Activated CD4-positive, alpha-beta T cell treated with anti-CD3 and anti-CD28 coated beads, Interleukin-2, amount 50 U/mL, for 1 hour (primary cell): ENCODE measurements around the gene COTL1.
A peak's percentile ranks its signal among the peaks of the same experiment; 100 is the strongest.

ENCODE experiments used
- DNase-seq: peaks from one replicate; pipeline ENCODE4 v3.0.0-alpha.2; 2020

Gene COTL1

DNA sequence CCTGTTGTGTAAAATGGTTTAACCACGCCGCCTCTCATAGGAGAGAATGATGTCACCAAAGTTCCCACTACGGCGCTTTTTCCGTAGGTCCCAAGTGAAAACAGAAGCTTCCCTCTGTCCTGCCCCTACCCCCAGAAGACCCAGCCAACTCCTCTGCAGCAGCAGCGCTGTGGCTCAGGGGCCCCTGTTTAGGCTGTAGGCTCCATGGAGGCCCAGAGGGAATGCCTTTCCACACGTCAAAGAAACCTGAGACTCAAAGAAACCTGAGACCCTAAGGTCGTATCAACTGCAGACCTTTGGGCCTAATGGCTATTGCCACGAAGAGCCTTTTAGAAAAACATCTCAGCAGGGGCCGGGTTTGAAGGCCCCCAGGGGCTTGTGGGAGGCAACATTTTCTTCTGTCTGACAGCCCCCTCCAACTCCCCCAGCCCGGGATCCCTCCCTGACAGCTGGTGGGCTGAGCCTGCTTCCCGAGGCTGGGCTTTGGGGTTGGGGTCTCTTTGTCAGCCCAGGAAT lies 70.3 kb downstream of the COTL1 start:
- no peak for DNase-seq

- DNase-seq: no peak
Measured at GRCh38 chr16:84546669-84547545, 71.0 kb downstream of the COTL1 start.

DNA sequence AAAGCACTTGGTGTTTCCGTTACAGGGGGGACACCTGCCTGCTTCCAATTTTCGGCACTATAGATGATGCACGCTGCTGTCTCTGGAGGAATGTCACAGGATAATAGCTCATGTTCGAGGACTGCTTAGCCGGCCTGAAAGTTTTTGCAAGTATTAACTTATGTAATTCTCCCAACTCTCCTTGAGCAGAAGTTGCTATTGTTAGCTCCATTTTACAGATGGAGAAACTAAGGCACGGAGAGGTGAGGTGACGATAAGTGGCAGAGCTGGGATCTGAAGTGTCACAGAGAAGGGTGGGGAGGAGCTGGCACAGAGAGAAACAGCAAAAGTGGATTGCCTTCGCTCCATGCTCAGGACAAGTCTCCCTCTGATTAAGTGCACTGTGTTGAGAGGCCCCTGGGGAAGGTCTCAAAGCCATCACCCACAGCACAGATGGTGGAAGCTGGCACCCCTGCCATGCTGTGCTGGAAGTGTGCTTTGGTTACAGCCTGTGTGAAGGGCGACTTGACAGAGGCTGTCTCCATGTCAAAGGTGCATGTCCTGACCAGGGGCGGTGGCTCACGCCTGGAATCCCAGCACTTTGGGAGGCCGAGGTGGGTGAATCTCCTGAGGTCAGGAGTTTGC lies 72.7 kb downstream of the COTL1 start:
- no peak for DNase-seq

- peak; percentile 19 for DNase-seq
Measured at GRCh38 chr16:84544031-84544773, 73.7 kb downstream of the COTL1 start.

- DNase-seq: no peak
Measured at GRCh38 chr16:84543253-84543652, 74.6 kb downstream of the COTL1 start.

- DNase-seq: no peak
Measured at GRCh38 chr16:84541999-84542817, 75.7 kb downstream of the COTL1 start.

- DNase-seq: no peak
Measured at GRCh38 chr16:84540194-84540593, 77.7 kb downstream of the COTL1 start.

DNA sequence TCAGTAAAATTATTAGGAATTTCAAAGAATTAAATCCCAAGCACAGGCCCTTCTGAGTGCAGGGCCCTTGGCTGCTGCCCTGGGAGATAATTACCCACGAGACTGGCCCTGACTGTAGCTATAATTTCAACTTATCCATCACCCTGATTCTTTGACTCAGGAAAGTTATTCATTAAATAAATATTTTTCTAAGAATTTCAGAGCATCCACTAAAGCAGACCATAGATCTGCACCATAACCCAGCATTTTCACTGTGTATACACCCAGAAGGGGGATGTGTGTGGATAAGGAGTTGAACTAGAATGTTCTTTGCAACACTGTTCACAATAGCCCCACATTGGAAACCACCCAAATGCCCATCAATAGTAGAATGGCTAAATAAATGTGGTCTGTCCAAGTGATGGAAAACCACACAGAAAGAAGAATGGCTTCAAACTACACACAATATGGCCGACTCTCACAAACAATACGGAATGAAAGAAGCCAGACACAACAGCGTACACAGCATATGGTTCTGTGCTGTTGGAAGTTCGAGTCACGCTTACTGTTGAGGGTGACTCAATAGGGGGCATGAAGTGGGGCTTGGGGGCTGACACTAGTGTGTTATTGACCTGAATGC lies 79.5 kb downstream of the COTL1 start:
- no peak for DNase-seq

- no peak for DNase-seq
Measured at GRCh38 chr16:84537491-84538151, 80.3 kb downstream of the COTL1 start.

GRCh38 chr16:84535851-84536250 lies 82.0 kb downstream of the COTL1 start:
- no peak for DNase-seq

GRCh38 chr16:84535408-84535807 lies 82.5 kb downstream of the COTL1 start:
- DNase-seq: no peak

DNA sequence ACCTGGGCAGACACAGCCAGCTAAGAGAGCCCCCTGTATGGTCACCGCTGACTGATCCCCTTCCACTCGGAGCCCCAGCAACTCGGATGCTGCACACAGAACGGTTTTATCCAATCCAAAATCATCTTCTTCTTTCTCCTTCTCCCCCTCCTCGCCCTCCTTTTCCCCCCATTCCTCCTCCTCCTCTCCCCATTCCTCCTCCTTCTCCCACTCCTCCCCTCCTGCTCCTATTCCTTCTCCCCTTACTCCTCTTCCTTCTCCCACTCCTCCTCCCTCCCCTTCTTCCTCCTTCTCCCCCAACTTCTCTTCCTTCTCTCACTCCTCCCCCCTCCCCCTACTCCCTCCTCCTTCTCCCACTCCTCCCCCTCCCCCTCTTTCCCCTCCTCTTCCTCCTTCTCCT lies 83.1 kb downstream of the COTL1 start:
- no peak for DNase-seq

DNA sequence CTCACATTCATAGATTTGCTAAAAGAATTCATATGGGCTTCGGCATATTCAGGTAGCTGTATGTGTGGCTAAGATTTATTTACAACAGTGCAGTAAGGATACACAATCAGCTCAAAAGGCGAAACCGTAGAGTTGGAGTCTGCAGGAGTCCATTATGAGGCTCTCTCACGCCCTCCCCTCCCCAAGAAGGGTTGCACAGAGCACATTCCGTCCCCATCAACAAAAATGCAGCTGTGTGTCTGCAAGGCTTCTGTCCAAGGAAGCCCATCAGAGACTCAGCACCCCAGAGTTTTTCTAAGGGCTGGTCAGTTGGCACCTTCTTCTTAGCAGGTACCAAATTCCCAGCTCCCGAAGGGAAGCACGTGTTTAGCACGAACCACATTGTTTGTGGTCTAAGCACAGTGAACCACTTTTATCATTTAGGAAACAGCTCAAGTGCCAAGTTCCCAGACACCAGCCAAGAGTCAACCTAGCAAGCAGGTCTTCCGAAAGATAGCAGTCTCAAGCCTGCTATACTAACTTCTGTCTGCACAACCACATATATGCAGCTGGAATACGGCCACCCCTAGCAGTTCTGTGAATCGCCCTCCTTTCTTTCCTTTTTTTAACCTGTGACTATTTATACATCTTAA lies 84.9 kb downstream of the COTL1 start:
- DNase-seq: no peak

DNA sequence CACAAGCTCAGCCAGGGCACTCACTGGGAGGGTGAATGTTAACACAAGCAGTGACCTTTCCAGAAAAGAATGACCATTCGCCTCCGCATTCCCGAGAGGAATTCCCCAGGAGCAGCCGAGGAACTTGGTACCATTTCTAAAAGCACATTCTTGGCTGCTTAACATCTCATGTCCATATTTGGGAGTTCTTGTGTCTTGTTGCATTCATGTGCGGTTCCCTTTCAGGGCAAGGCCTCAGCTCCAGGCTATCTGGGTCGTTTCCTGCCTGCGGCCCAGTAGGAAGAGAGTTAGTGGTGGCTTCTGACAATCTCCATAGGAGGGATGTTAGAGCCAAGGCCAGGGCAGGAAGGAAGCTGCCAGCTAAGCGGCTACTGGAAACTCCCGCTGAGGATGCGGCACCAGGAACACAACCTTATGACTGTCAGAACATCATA lies 85.6 kb downstream of the COTL1 start:
- DNase-seq: no peak

DNA sequence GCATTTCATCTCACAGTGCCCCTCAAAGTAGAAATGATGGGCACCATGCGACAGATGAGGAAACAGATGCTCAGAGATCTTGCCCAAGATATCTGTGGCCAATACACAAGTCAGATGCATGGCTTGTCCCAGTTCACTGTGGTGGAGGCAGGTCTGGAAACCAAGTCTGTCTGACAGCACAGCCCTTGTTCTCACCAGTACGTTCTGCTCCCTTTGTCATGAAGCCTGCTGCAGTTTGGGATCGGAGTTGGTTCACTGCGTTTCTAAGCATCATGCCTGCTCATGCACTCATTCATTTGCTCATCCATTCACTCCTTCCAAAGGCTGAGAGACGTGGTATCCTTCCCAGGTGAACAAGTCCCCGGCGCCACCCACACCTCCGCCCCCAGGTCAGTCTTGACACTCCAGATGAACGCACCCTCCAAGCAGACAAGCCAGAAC lies 86.2 kb downstream of the COTL1 start:
- no peak for DNase-seq

- no peak for DNase-seq
Measured at GRCh38 chr16:84530590-84530989, 87.3 kb downstream of the COTL1 start.

GRCh38 chr16:84529607-84530006 lies 88.3 kb downstream of the COTL1 start:
- DNase-seq: no peak

DNA sequence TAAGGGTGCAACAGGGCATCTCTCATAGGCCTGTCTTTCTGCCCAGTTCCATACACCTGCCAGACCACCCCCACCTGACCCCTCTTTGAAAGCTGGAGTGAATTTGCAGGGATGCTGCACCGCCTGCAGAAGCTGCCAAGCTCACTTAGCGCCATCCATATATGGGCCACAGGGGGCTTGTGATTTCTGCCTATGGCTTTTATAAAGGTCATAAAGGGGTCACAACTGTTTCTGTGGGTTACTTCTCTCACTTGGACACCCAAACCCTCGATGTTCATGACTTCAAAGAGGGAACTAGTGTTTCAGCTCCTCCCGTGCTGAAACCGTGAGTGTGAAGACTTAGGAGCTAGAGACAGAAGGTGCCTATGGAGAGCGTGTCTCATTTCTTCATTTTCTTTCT lies 89.6 kb downstream of the COTL1 start:
- DNase-seq: no peak

DNA sequence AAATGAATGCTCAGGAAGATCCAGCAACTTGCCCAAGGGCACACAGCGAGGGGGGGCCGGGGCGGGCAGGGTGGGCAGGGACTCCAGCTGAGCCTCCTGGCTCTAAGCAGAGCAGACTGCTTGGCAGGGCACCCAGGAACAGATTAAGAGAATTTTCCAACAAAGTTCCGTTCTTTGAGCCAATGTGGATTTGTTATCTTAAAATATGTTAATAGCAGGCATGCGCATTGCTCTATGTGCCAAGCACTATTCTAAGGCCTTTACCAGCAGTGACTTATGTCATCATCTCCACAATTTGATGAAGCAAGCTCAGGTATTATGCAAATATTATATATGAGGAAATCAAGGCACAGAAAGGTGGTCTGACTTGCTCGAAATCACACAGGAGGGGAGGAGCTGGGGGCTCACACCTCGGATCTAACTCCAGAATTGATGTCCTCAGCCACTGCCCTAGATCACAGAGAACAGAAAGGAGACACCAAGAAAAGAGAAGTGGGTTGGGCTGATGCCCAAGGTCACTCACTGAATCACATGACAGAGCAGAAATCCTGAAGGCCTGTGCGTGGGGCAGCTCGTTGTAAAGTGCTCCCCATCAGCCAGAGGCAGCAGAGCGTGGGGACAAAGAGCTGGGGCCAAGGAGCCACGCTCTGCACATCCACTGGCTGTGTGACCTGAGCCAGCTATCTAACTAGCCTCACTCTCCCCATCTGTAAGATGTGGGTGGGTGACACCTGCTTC lies 90.2 kb downstream of the COTL1 start:
- DNase-seq: no peak
